AG04449 (cell line): ENCODE data around the gene NTM.

Source experiments
- CTCF ChIA-PET: fragments of 350-600 bp; formaldehyde crosslinking; extraction: SDS; loops from one replicate; lab custom pipeline; 2021; ENCODE audit warnings: antibody characterized with exemption; lab: Yijun Ruan, JAX
- POLR2A ChIA-PET: fragments of 400-600, 350-600 bp; formaldehyde crosslinking; extraction: SDS; loops from one replicate; lab custom pipeline; 2020; ENCODE audit warnings: antibody characterized with exemption, inconsistent platforms; lab: Yijun Ruan, JAX
- DNase-seq: peaks from one replicate; pipeline ENCODE4 v3.0.0-alpha.2; 2010; ENCODE audit warnings: low read depth, low spot score
- H3K4me3 ChIP-seq: 2 replicates; pipeline ENCODE4 v1.5.1; 2011; ENCODE audit warnings: low read depth, mild to moderate bottlenecking, control low read depth, low read length
- CTCF ChIP-seq: IDR thresholded peaks from one replicate; pipeline ENCODE4 v1.5.1; 2011; ENCODE audit warnings: mild to moderate bottlenecking, moderate library complexity, low read length, control low read depth, inconsistent platforms; ENCODE audit not compliant: insufficient read depth; ENCODE audit errors: missing control alignments

The NTM gene

DNA sequence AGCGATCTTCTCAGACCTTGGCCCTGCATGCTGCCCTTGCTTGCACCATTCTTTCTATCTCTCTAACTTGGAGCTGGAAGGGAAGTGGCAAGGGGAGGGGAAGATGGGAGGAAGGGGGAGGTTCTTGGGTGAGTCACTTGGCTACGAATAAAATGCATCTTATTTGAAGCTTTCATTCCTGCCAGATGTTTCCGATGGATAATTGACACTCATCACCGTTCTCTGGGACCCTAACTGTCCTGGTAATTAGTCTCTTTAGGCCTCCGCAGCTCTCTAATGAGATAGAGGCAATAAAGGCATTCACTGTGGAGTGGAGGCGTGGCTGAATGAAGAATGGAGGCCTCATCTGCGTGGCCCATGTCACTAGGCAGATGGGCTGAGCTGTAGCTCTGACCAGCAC is 960.1 kb downstream of the NTM start:
- no peak overlapping the region for H3K4me3 ChIP-seq
- ChIA-PET CTCF (interaction anchor here (1.2 to 1.7 kb wide), 3 partner anchors 11 to 19 kb away, joined by 4 to 6 read pairs (median 5); no protein-coding TSS in a partner anchor), POLR2A (no interaction called here)
- no peak for TF ChIP-seq CTCF
- no peak for DNase-seq

DNA sequence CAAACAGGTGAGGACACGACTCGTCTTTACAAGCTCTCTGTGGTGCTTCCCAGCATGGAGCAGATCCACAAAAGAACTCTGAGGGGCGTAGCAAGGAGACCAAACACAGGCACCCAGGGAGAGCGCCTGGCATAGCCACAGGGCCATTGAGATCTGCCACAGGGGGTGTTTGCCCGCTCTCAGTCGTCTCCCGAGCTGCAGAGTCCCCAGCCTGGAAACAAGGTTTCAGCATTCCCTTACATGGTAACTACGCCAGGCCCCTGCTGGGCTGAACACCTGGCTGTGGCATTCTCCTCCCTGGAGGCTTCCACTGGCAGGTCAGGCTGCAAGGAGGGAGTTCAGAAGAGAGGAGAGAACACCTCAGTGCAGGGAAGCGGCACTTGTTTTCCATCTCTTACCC is 962.1 kb downstream of the NTM start:
- POLR2A ChIA-PET = no interaction called here
- DNase-seq = no peak
- no peak for TF ChIP-seq CTCF
- no peak overlapping the region for H3K4me3 ChIP-seq
- CTCF ChIA-PET = no interaction called here

DNA sequence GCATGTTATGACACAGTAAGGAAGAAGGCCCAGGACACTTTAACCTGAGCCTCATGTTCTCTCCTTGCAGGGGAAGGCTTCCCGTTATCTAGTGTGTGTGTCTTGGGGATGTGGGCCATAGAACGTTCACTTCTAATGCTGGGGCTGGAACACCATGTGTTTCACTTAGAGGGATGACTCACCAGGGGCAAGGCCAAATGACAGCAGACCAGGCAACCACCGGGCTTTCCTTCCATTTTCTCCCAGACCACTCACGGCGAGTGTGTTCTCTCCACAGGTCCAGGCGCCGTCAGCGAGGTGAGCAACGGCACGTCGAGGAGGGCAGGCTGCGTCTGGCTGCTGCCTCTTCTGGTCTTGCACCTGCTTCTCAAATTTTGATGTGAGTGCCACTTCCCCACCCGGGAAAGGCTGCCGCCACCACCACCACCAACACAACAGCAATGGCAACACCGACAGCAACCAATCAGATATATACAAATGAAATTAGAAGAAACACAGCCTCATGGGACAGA is 964.4 kb downstream of the NTM start:
- CTCF ChIA-PET = no interaction called here
- POLR2A ChIA-PET = no interaction called here
- no peak for DNase-seq
- H3K4me3 ChIP-seq = no peak overlapping the region
- no peak for TF ChIP-seq CTCF

- no peak for TF ChIP-seq CTCF
- no peak for DNase-seq
- POLR2A ChIA-PET = no interaction called here
- CTCF ChIA-PET = no interaction called here
- H3K4me3 ChIP-seq = no peak overlapping the region
Measured at GRCh38 chr11:132335311-132335710, 964.9 kb downstream of the NTM start.

- ChIA-PET POLR2A (interaction anchor here (0.5 kb wide), 1 partner anchor 261 kb away, joined by 3 read pairs; no protein-coding TSS in a partner anchor), CTCF (interaction anchor here (1.1 kb wide), 1 partner anchor 210 kb away, joined by 3 read pairs; no protein-coding TSS in a partner anchor)
- TF ChIP-seq CTCF = no peak
- no peak overlapping the region for H3K4me3 ChIP-seq
- no peak for DNase-seq
Measured at GRCh38 chr11:132336781-132337535, 966.5 kb downstream of the NTM start.

- no peak for DNase-seq
- no peak overlapping the region for H3K4me3 ChIP-seq
- ChIA-PET POLR2A (no interaction called here), CTCF (interaction anchor here (1.1 kb wide), 1 partner anchor 211 kb away, joined by 3 read pairs; no protein-coding TSS in a partner anchor)
- no peak for TF ChIP-seq CTCF
Measured at GRCh38 chr11:132337819-132338416, 967.5 kb downstream of the NTM start.
